GM18909 (cell line): ENCODE data around the gene CACNG3.
"Not testable (repeated sequence)": the region's sequence is repeated elsewhere in the genome, so short reads cannot be mapped to it uniquely, and the experiment has no call there.

Source experiments
- ATAC-seq: cut with Tn5 transposase; IDR thresholded peaks from one replicate; pipeline ENCODE4 v1.9.1; 2021; ENCODE audit warnings: mild to moderate bottlenecking; ENCODE audit not compliant: unreplicated experiment, poor library complexity

CACNG3 gene

GRCh38 chr16:24273508-24274182 is 17.5 kb downstream of the CACNG3 start:
- ATAC-seq = no peak

- no peak for ATAC-seq
These were observed 19.3 kb downstream of the CACNG3 start for GRCh38 chr16:24275413-24275812.

GRCh38 chr16:24279982-24280515 is 23.9 kb downstream of the CACNG3 start:
- ATAC-seq = no peak

- ATAC-seq = no peak
These were observed 25.3 kb downstream of the CACNG3 start for GRCh38 chr16:24281466-24281865.

- no peak for ATAC-seq
These were observed 26.0 kb downstream of the CACNG3 start for GRCh38 chr16:24282141-24282540.

- no peak for ATAC-seq
These were observed 30.7 kb downstream of the CACNG3 start for GRCh38 chr16:24286741-24287405.

- no peak for ATAC-seq
These were observed 32.4 kb downstream of the CACNG3 start for GRCh38 chr16:24288516-24288915.

- no peak for ATAC-seq
These were observed 33.1 kb downstream of the CACNG3 start for GRCh38 chr16:24289166-24289700.

GRCh38 chr16:24291932-24292331 is 35.8 kb downstream of the CACNG3 start:
- no peak for ATAC-seq

GRCh38 chr16:24294131-24294530 is 38.0 kb downstream of the CACNG3 start:
- ATAC-seq = no peak

GRCh38 chr16:24297375-24297774 is 41.2 kb downstream of the CACNG3 start:
- ATAC-seq = no peak

- no peak for ATAC-seq
These were observed 42.5 kb downstream of the CACNG3 start for GRCh38 chr16:24298548-24299167.

- ATAC-seq = not testable (repeated sequence)
These were observed 44.6 kb downstream of the CACNG3 start for GRCh38 chr16:24300750-24301149.

- ATAC-seq = no peak
These were observed 46.5 kb downstream of the CACNG3 start for GRCh38 chr16:24302636-24303035.

GRCh38 chr16:24308200-24308599 is 52.1 kb downstream of the CACNG3 start:
- no peak for ATAC-seq

- ATAC-seq = no peak
These were observed 53.4 kb downstream of the CACNG3 start for GRCh38 chr16:24309258-24310142.

- ATAC-seq = no peak
These were observed 59.2 kb downstream of the CACNG3 start for GRCh38 chr16:24315343-24315742.

GRCh38 chr16:24318680-24319079 is 62.5 kb downstream of the CACNG3 start:
- ATAC-seq = no peak

- ATAC-seq = no peak
These were observed 63.1 kb downstream of the CACNG3 start for GRCh38 chr16:24319126-24319814.

GRCh38 chr16:24322106-24322505 is 66.0 kb downstream of the CACNG3 start:
- no peak for ATAC-seq
